Karpas-422 (cell line): ENCODE results near the gene VSTM4. TPM values are rescaled to one million over a fixed set of nuclear protein-coding genes. Genes with fewer than 3 reads are reported as not detected.

Experiments used
- DNase-seq: peaks from one replicate; pipeline ENCODE4 v3.0.0-alpha.2; 2015
- H2AFZ ChIP-seq: fragments of 200-600 bp; sonication (generic); 2 replicates; pipeline ENCODE4 v1.6.1; 2014; ENCODE audit warnings: antibody characterized with exemption, low read length, mixed read lengths
- H3K27ac ChIP-seq: fragments of 200-600 bp; sonication (generic); 2 replicates; pipeline ENCODE4 v1.5.1; 2014; ENCODE audit warnings: mild to moderate bottlenecking, low read length, moderate library complexity
- H3K27me3 ChIP-seq: fragments of 200-600 bp; sonication (generic); 2 replicates; pipeline ENCODE4 v1.6.1; 2014; ENCODE audit warnings: low read length, mixed read lengths
- H3K36me3 ChIP-seq: fragments of 200-600 bp; sonication (generic); 2 replicates; pipeline ENCODE4 v1.6.1; 2014; ENCODE audit warnings: low read length, mixed read lengths; ENCODE audit not compliant: insufficient read depth
- H3K4me1 ChIP-seq: fragments of 200-600 bp; sonication (generic); 2 replicates; pipeline ENCODE4 v1.6.1; 2014; ENCODE audit warnings: mild to moderate bottlenecking, low read length, mixed read lengths
- H3K4me2 ChIP-seq: fragments of 200-600 bp; sonication (generic); 2 replicates; pipeline ENCODE4 v1.6.1; 2014; ENCODE audit warnings: low read length, low read depth, mild to moderate bottlenecking; ENCODE audit not compliant: poor library complexity, severe bottlenecking
- H3K4me3 ChIP-seq: fragments of 200-600 bp; sonication (generic); 2 replicates; pipeline ENCODE4 v1.5.1; 2014; ENCODE audit warnings: mild to moderate bottlenecking, antibody characterized with exemption, low read length, mixed read lengths
- H3K79me2 ChIP-seq: fragments of 200-600 bp; sonication (generic); 2 replicates; pipeline ENCODE4 v1.6.1; 2014; ENCODE audit warnings: mild to moderate bottlenecking, low read length, mixed read lengths
- H3K9ac ChIP-seq: fragments of 200-600 bp; sonication (generic); 2 replicates; pipeline ENCODE4 v1.6.0; 2014; ENCODE audit warnings: low read length
- H3K9me2 ChIP-seq: fragments of 200-600 bp; sonication (generic), shearing (Covaris generic); replicated peaks from 2 replicates; pipeline ENCODE4 v1.6.0; 2014; ENCODE audit warnings: mild to moderate bottlenecking, low read length, moderate library complexity; ENCODE audit not compliant: insufficient read depth
- H3K9me3 ChIP-seq: fragments of 300-700, 200-600 bp; sonication (generic); 2 replicates; pipeline ENCODE4 v1.6.1; 2014; ENCODE audit warnings: low read length, mixed read lengths
- H4K20me1 ChIP-seq: fragments of 200-600 bp; sonication (generic); 2 replicates; pipeline ENCODE4 v1.6.1; 2014; ENCODE audit warnings: mild to moderate bottlenecking, antibody characterized with exemption, low read length, low read depth; ENCODE audit not compliant: insufficient read depth
- total RNA-seq: library from RNA; depleted of rRNA; stranded (reverse); fragments of >200 nt; shearing (Covaris generic); gene quantifications from 2 replicates; pipeline ENCODE4 v1.2.3, GENCODE V29; 2014; ENCODE audit warnings: low replicate concordance

The VSTM4 gene
- total RNA-seq, 1 experiment from 2014 or later: not detected

- H3K27ac ChIP-seq: no peak overlapping the region
- no peak overlapping the region for H3K9ac ChIP-seq
- no peak overlapping the region for H2AFZ ChIP-seq
- H3K79me2 ChIP-seq: no peaks in the 10 kb centered on the region
- no peak overlapping the region for H3K4me2 ChIP-seq
- no peaks in the 10 kb centered on the region for H3K4me1 ChIP-seq
- H3K27me3 ChIP-seq: no peaks in the 10 kb centered on the region; the same call in 1 of the 2 replicates
- no peaks in the 10 kb centered on the region for H3K36me3 ChIP-seq
- H3K9me2 ChIP-seq: no peaks in the 10 kb centered on the region
- no peaks in the 10 kb centered on the region for H3K9me3 ChIP-seq
- DNase-seq: no peak
- no peak overlapping the region for H3K4me3 ChIP-seq
- H4K20me1 ChIP-seq: no peaks in the 10 kb centered on the region
Observed at GRCh38 chr10:49139028-49139845, 23.9 kb upstream of the VSTM4 start.

DNA sequence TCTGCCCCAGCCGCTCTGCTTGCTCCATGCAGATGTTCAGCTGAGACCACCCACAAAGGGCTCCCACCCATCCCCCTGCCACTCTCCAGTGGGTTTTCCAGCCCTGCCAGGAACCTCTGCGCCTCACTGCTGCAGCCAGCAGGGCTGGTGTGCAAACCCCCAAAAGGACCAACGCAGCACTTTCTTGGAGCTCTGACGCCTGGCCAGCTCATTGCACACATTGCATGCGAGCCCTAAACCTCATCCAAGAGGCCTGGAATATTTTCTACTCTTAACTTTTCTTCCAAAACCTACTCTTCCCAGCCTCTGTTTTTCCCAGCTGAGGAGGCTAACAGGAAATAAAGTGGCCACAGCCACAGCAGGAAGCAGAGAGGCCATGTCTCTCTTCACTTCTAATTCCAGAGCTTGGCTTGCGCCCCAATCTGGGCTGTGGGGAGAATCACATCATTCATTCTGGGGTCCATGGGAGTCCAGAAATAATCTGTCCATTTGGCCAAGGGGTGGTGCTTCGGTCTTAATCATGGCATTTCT is 23.1 kb upstream of the VSTM4 start:
- Histone ChIP-seq H3K9ac (no peak overlapping the region), H3K4me3 (no peak overlapping the region), H3K9me2 (no peaks in the 10 kb centered on the region), H3K36me3 (no peaks in the 10 kb centered on the region), H2AFZ (no peak overlapping the region), H4K20me1 (no peaks in the 10 kb centered on the region), H3K4me1 (no peaks in the 10 kb centered on the region), H3K27me3 (no peaks in the 10 kb centered on the region; the same call in 1 of the 2 replicates), H3K9me3 (no peaks in the 10 kb centered on the region), H3K27ac (no peak overlapping the region), H3K4me2 (no peak overlapping the region), H3K79me2 (no peaks in the 10 kb centered on the region)
- no peak for DNase-seq

DNA sequence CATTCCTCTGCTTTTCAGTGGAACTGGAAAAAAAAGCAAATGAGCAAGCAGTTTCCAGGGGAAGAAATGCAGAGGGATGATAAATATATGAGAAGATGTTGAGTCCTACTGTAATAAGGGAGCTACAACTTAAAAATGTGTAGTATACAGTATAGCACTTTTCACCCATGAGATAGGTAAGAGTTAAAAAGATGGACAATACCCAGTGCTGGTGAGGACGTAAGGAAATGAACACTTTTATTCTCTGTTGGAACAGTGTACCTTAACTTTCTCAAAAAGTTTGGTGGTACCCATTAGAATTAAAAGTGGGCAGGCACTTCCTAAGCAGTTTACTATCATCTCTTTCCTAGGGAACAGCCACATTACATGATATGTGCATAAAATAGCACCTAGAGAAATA is 21.2 kb upstream of the VSTM4 start:
- Histone ChIP-seq H3K9ac (no peak overlapping the region), H3K4me2 (no peak overlapping the region), H3K79me2 (no peaks in the 10 kb centered on the region), H3K27me3 (no peaks in the 10 kb centered on the region; the same call in 1 of the 2 replicates), H2AFZ (no peak overlapping the region), H3K4me1 (no peaks in the 10 kb centered on the region), H3K9me3 (no peaks in the 10 kb centered on the region), H3K36me3 (no peaks in the 10 kb centered on the region), H3K4me3 (no peak overlapping the region), H3K27ac (no peak overlapping the region), H3K9me2 (no peaks in the 10 kb centered on the region), H4K20me1 (no peaks in the 10 kb centered on the region)
- DNase-seq: no peak

GRCh38 chr10:49135575-49136313 is 20.4 kb upstream of the VSTM4 start:
- Histone ChIP-seq H3K4me3 (no peak overlapping the region), H3K4me1 (no peaks in the 10 kb centered on the region), H3K4me2 (no peak overlapping the region), H3K9ac (no peak overlapping the region), H3K27ac (no peak overlapping the region), H3K9me3 (no peaks in the 10 kb centered on the region), H3K36me3 (no peaks in the 10 kb centered on the region), H4K20me1 (no peaks in the 10 kb centered on the region), H3K27me3 (no peaks in the 10 kb centered on the region; the same call in 1 of the 2 replicates), H2AFZ (no peak overlapping the region), H3K79me2 (no peaks in the 10 kb centered on the region), H3K9me2 (no peaks in the 10 kb centered on the region)
- no peak for DNase-seq

DNA sequence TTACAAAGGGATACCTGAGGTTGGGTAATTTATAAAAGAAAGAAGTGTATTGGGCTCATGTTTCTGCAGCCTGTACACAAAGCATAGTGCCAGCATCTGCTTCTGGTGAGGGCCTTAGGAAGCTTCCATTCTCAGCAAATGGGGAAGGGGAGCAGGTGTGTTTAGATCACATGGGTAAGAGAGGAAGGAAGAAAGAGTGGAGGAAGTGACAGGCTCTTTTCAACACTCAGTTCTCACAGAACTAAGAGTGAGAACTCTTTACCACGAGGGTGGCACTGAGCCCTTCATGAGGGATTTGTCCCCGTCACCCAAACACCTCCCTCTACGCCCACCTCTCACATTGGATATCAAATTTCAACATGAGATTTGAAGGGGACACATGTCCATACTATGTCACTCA is 19.0 kb upstream of the VSTM4 start:
- H3K4me1 ChIP-seq: no peaks in the 10 kb centered on the region
- no peaks in the 10 kb centered on the region for H3K36me3 ChIP-seq
- H3K79me2 ChIP-seq: no peaks in the 10 kb centered on the region
- H3K9me2 ChIP-seq: no peaks in the 10 kb centered on the region
- H3K27ac ChIP-seq: no peak overlapping the region
- H3K9me3 ChIP-seq: no peaks in the 10 kb centered on the region
- H3K27me3 ChIP-seq: no peaks in the 10 kb centered on the region; the same call in 1 of the 2 replicates
- no peak overlapping the region for H2AFZ ChIP-seq
- no peak for DNase-seq
- H3K4me3 ChIP-seq: no peak overlapping the region
- H3K4me2 ChIP-seq: no peak overlapping the region
- no peaks in the 10 kb centered on the region for H4K20me1 ChIP-seq
- H3K9ac ChIP-seq: no peak overlapping the region

DNA sequence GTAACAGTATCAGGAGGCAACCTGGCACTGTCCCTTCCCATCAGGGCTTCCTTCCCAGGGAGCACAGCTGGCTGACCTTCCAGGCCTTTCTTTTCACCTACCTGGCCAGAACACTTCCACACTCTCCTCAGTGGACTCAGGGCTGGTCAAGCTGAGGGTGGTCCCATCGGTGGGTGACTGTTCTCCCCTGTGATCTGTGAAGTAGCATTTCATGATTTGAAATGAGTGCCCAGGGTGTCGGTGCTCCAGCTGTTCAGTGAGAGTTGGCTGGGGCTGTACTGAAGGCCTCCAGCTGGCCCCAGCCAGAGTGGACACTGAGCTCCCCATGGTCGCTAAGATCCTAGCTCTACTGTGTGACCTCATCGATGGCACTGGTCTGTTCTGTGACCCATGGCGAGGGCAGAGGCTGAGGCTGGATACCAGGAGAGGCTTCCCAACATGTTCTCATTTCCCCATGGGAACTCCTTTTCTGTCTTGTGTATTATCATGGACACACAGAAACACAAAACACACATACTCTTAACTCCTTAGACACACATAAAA is 18.5 kb upstream of the VSTM4 start, which contains the start of gene FAM170B:
Gene FAM170B (minus strand): TSS at position 316 of the 543 bp plus-strand sequence. CDS start 103 bp downstream, at position 213.
- no peaks in the 10 kb centered on the region for H4K20me1 ChIP-seq
- no peaks in the 10 kb centered on the region for H3K9me3 ChIP-seq
- H2AFZ ChIP-seq: no peak within 1 kb of the TSS
- no peak within 1 kb of the TSS for H3K27ac ChIP-seq
- no peaks in the 10 kb centered on the region; the same call in 1 of the 2 replicates for H3K27me3 ChIP-seq
- DNase-seq: no peak
- no peaks in the 10 kb centered on the region for H3K79me2 ChIP-seq
- H3K4me2 ChIP-seq: no peak within 1 kb of the TSS
- H3K9ac ChIP-seq: no peak within 1 kb of the TSS
- H3K4me1 ChIP-seq: no peaks in the 10 kb centered on the region
- H3K9me2 ChIP-seq: no peaks in the 10 kb centered on the region
- no peaks in the 10 kb centered on the region for H3K36me3 ChIP-seq
- H3K4me3 ChIP-seq: no peak within 1 kb of the TSS

DNA sequence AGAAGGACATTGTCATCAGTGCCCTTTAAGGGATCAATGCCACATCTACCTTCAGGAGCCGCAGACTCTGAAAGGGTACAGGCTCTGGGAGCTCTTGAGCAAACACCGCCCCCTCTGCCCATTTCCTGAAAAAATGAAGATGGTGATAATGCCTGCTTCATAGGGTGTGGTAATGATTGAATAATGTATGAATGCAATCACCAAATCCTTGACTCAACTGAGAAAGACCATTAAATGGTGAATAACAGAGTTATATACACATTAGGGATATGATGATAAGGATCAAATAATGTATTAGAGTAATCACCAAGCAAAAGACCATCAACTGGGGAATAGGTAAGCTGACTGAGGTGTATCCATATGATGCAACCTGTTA is 17.0 kb upstream of the VSTM4 start:
- Histone ChIP-seq H3K9ac (no peak overlapping the region), H3K4me1 (no peaks in the 10 kb centered on the region), H3K9me3 (no peaks in the 10 kb centered on the region), H3K27me3 (no peaks in the 10 kb centered on the region; the same call in 1 of the 2 replicates), H4K20me1 (no peaks in the 10 kb centered on the region), H3K36me3 (no peaks in the 10 kb centered on the region), H3K4me3 (no peak overlapping the region), H3K79me2 (no peaks in the 10 kb centered on the region), H3K27ac (no peak overlapping the region), H2AFZ (no peak overlapping the region), H3K9me2 (no peaks in the 10 kb centered on the region), H3K4me2 (no peak overlapping the region)
- no peak for DNase-seq
